Pulmonary artery endothelial cell (primary cell): ENCODE measurements around the gene C9orf50. TPM values are rescaled to one million over a fixed set of nuclear protein-coding genes. Genes with fewer than 3 reads are reported as not detected.
A peak's percentile ranks its signal among the peaks of the same experiment; 100 is the strongest.
"Not testable (repeated sequence)": the region's sequence is repeated elsewhere in the genome, so short reads cannot be mapped to it uniquely, and the experiment has no call there.

ENCODE experiments used
- DNase-seq: peaks from one replicate; pipeline ENCODE4 v3.0.0-alpha.2; 2011; ENCODE audit warnings: low read depth, low spot score
- total RNA-seq: library from RNA; depleted of rRNA; stranded (reverse); fragments of >200 nt; gene quantifications from 2 replicates; pipeline ENCODE4 v1.2.3, GENCODE V29; 2014

Gene C9orf50
- total RNA-seq, 1 donor from 2014 or later = not detected

- not testable (repeated sequence) for DNase-seq
Measured at GRCh38 chr9:129592790-129593189, 28.1 kb downstream of the C9orf50 start.

- no peak for DNase-seq
Measured at GRCh38 chr9:129591916-129592315, 29.0 kb downstream of the C9orf50 start.

GRCh38 chr9:129590466-129590865 is 30.4 kb downstream of the C9orf50 start:
- no peak for DNase-seq

GRCh38 chr9:129587487-129588262 is 33.2 kb downstream of the C9orf50 start:
- DNase-seq = no peak

- DNase-seq = no peak
Measured at GRCh38 chr9:129586685-129587084, 34.2 kb downstream of the C9orf50 start.

GRCh38 chr9:129586245-129586644 is 34.7 kb downstream of the C9orf50 start:
- DNase-seq = no peak

- no peak for DNase-seq
Measured at GRCh38 chr9:129585352-129585751, 35.5 kb downstream of the C9orf50 start.

GRCh38 chr9:129584136-129584535 is 36.8 kb downstream of the C9orf50 start:
- no peak for DNase-seq

GRCh38 chr9:129583308-129584038 is 37.4 kb downstream of the C9orf50 start:
- DNase-seq = no peak

GRCh38 chr9:129582855-129583254 is 38.0 kb downstream of the C9orf50 start:
- DNase-seq = no peak

- no peak for DNase-seq
Measured at GRCh38 chr9:129581505-129582189, 39.3 kb downstream of the C9orf50 start.

- no peak for DNase-seq
Measured at GRCh38 chr9:129580211-129580915, 40.5 kb downstream of the C9orf50 start.

- no peak for DNase-seq
Measured at GRCh38 chr9:129579294-129579693, 41.6 kb downstream of the C9orf50 start.

- DNase-seq = peak; percentile 85
Measured at GRCh38 chr9:129576546-129577543, 44.1 kb downstream of the C9orf50 start.

GRCh38 chr9:129575818-129576217 is 45.1 kb downstream of the C9orf50 start:
- no peak for DNase-seq

- DNase-seq = no peak
Measured at GRCh38 chr9:129574911-129575585, 45.9 kb downstream of the C9orf50 start.

GRCh38 chr9:129573977-129574376 is 46.9 kb downstream of the C9orf50 start:
- DNase-seq = no peak

- DNase-seq = no peak
Measured at GRCh38 chr9:129572517-129572916, 48.4 kb downstream of the C9orf50 start.

- DNase-seq = no peak
Measured at GRCh38 chr9:129572052-129572425, 48.9 kb downstream of the C9orf50 start.
